Spleen (tissue), 7 donors: Measurements from ENCODE around the gene HS6ST2.

Experiments
- CTCF ChIP-seq, 11 experiments: fragments of 200-600 bp in 7 of 11; fragments of 450-650 bp in 4 of 11; sonication (generic) in 4 of 11; IDR thresholded peaks in 8 of 11; conservative IDR thresholded peaks in 3 of 11; 1 replicate in 7 of 11; 2 replicates in 4 of 11; pipeline versions ENCODE4 v1.4.0 to v1.8.0; 2016 to 2021; ENCODE audit warnings: antibody characterized with exemption in 11 of 11, inconsistent platforms in 4 of 11, mild to moderate bottlenecking in 1 of 11
- POLR2A ChIP-seq, 3 donors: fragments of 450-650 bp; IDR thresholded peaks; one replicate each; pipeline ENCODE4 v1.5.1; 2017; ENCODE audit warnings: antibody characterized with exemption in 3 of 3, mild to moderate bottlenecking in 1 of 3
- POLR2AphosphoS5 ChIP-seq, 3 donors: sonication (generic); formaldehyde crosslinking; IDR thresholded peaks; one replicate each; pipeline ENCODE4 v1.5.1; 2017; ENCODE audit warnings: antibody characterized with exemption in 3 of 3
- donor health status: DM: no; HTN: no; CAD: no; lungs with moderate emphysema.
- donor health status: DM: no; HTN: no; CAD: no.
- donor health status: DM: no; HTN: no; CAD: no.

DNA sequence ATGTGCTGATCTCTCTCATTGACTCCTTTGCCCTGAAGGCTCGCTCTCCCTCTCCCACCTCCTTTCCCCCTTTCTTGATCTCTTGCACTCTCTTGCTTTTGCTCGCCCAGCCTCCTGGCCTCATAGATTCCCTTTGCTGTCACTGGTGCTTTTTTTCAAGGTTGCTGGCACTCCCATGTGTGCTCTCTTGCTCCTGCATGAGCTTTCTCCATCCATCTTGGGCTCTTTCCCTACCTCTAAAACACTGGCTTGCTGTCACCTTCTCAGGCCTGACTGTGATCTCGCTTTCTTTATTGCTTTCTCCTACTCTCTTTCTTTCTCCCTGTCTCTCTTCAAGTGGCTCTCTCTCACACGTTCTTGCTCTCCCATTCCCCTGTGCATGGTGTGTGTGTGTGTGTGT, 202.0 kb downstream of the HS6ST2 start:
- TF ChIP-seq CTCF (IDR thresholded peaks at IDR 0.05 in 8 of 11, conservative IDR thresholded peaks at IDR 0.05 in 3 of 11) (no peak), POLR2A (IDR thresholded peaks at IDR 0.05) (no peak), POLR2AphosphoS5 (IDR thresholded peaks at IDR 0.05) (no peak)
